ENCODE data around the gene HIPK2.

Gene HIPK2

GRCh38 chr7:139664434-139664833, 113.4 kb downstream of the HIPK2 start:
- Histone ChIP-seq H3K27ac (ENCODE audit: low read length) (no peak overlapping the region), H3K27me3 (ENCODE audit: insufficient read depth, low read length, poor library complexity) (no peaks in the 10 kb centered on the region), H3K9me3 (ENCODE audit: insufficient read depth, low read length, severe bottlenecking) (no peaks in the 10 kb centered on the region), H3K4me2 (ENCODE audit: insufficient read depth, low read length) (no peak overlapping the region), H3K9ac (ENCODE audit: low read depth, low read length) (no peak overlapping the region), H3K4me1 (ENCODE audit: insufficient read depth, low read length) (no peaks in the 10 kb centered on the region), H3K36me3 (ENCODE audit: insufficient read depth, low read length) (no peaks in the 10 kb centered on the region), H3K79me2 (ENCODE audit: insufficient read depth, low read length) (no peaks in the 10 kb centered on the region), H2AFZ (ENCODE audit: low read depth, low read length) (no peak overlapping the region), H4K20me1 (ENCODE audit: insufficient read depth, low read length) (no peaks in the 10 kb centered on the region), H3K4me3 (ENCODE audit: low read depth in 1 of 2, low read length in 2 of 2) (no peak overlapping the region)
- ATAC-seq (ENCODE audit: insufficient read depth, low read depth) (no peak), DNase-seq (no peak)
- no peak for TF ChIP-seq CTCF (IDR thresholded peaks at IDR 0.05; ENCODE audit: borderline replicate concordance, extremely low read depth, low read length, poor library complexity, severe bottlenecking)
- no peak for TF ChIP-seq EZH2 (IDR thresholded peaks at IDR 0.05; ENCODE audit: borderline replicate concordance, low read depth, low read length, severe bottlenecking)

- ATAC-seq (ENCODE audit: insufficient read depth, low read depth) (no peak), DNase-seq (no peak)
- Histone ChIP-seq H3K9me3 (ENCODE audit: insufficient read depth, low read length, severe bottlenecking) (no peaks in the 10 kb centered on the region), H2AFZ (ENCODE audit: low read depth, low read length) (no peak overlapping the region), H3K27me3 (ENCODE audit: insufficient read depth, low read length, poor library complexity) (no peaks in the 10 kb centered on the region), H3K79me2 (ENCODE audit: insufficient read depth, low read length) (no peaks in the 10 kb centered on the region), H3K4me1 (ENCODE audit: insufficient read depth, low read length) (no peaks in the 10 kb centered on the region), H4K20me1 (ENCODE audit: insufficient read depth, low read length) (no peaks in the 10 kb centered on the region), H3K9ac (ENCODE audit: low read depth, low read length) (no peak overlapping the region), H3K27ac (ENCODE audit: low read length) (no peak overlapping the region), H3K36me3 (ENCODE audit: insufficient read depth, low read length) (no peaks in the 10 kb centered on the region), H3K4me3 (ENCODE audit: low read depth in 1 of 2, low read length in 2 of 2) (no peak overlapping the region), H3K4me2 (ENCODE audit: insufficient read depth, low read length) (no peak overlapping the region)
- TF ChIP-seq EZH2 (IDR thresholded peaks at IDR 0.05; ENCODE audit: borderline replicate concordance, low read depth, low read length, severe bottlenecking) (no peak), CTCF (IDR thresholded peaks at IDR 0.05; ENCODE audit: borderline replicate concordance, extremely low read depth, low read length, poor library complexity, severe bottlenecking) (no peak)
Measured at GRCh38 chr7:139663608-139664177, 114.1 kb downstream of the HIPK2 start.

- no peaks in the 10 kb centered on the region for H3K79me2 ChIP-seq (ENCODE audit: insufficient read depth, low read length)
- DNase-seq (no peak), ATAC-seq (ENCODE audit: insufficient read depth, low read depth) (no peak)
- no peaks in the 10 kb centered on the region for H3K9me3 ChIP-seq (ENCODE audit: insufficient read depth, low read length, severe bottlenecking)
- H3K9ac ChIP-seq (ENCODE audit: low read depth, low read length) = no peak overlapping the region
- H3K4me1 ChIP-seq (ENCODE audit: insufficient read depth, low read length) = no peaks in the 10 kb centered on the region
- H4K20me1 ChIP-seq (ENCODE audit: insufficient read depth, low read length) = no peaks in the 10 kb centered on the region
- no peak overlapping the region for H3K27ac ChIP-seq (ENCODE audit: low read length)
- TF ChIP-seq CTCF (IDR thresholded peaks at IDR 0.05; ENCODE audit: borderline replicate concordance, extremely low read depth, low read length, poor library complexity, severe bottlenecking) = no peak
- TF ChIP-seq EZH2 (IDR thresholded peaks at IDR 0.05; ENCODE audit: borderline replicate concordance, low read depth, low read length, severe bottlenecking) = no peak
- H3K27me3 ChIP-seq (ENCODE audit: insufficient read depth, low read length, poor library complexity) = no peaks in the 10 kb centered on the region
- H3K4me3 ChIP-seq (ENCODE audit: low read depth in 1 of 2, low read length in 2 of 2) = no peak overlapping the region
- H3K36me3 ChIP-seq (ENCODE audit: insufficient read depth, low read length) = no peaks in the 10 kb centered on the region
- H3K4me2 ChIP-seq (ENCODE audit: insufficient read depth, low read length) = no peak overlapping the region
- no peak overlapping the region for H2AFZ ChIP-seq (ENCODE audit: low read depth, low read length)
Measured at GRCh38 chr7:139661903-139662302, 115.9 kb downstream of the HIPK2 start.

- H2AFZ ChIP-seq (ENCODE audit: low read depth, low read length) = no peak overlapping the region
- ATAC-seq (ENCODE audit: insufficient read depth, low read depth) = no peak
- no peak for TF ChIP-seq EZH2 (IDR thresholded peaks at IDR 0.05; ENCODE audit: borderline replicate concordance, low read depth, low read length, severe bottlenecking)
- no peak for TF ChIP-seq CTCF (IDR thresholded peaks at IDR 0.05; ENCODE audit: borderline replicate concordance, extremely low read depth, low read length, poor library complexity, severe bottlenecking)
- no peaks in the 10 kb centered on the region for H4K20me1 ChIP-seq (ENCODE audit: insufficient read depth, low read length)
- H3K4me3 ChIP-seq (ENCODE audit: low read depth in 1 of 2, low read length in 2 of 2) = no peak overlapping the region
- H3K27me3 ChIP-seq (ENCODE audit: insufficient read depth, low read length, poor library complexity) = no peaks in the 10 kb centered on the region
- no peaks in the 10 kb centered on the region for H3K36me3 ChIP-seq (ENCODE audit: insufficient read depth, low read length)
- H3K4me2 ChIP-seq (ENCODE audit: insufficient read depth, low read length) = no peak overlapping the region
- no peak overlapping the region for H3K9ac ChIP-seq (ENCODE audit: low read depth, low read length)
- H3K9me3 ChIP-seq (ENCODE audit: insufficient read depth, low read length, severe bottlenecking) = no peaks in the 10 kb centered on the region
- no peak overlapping the region for H3K27ac ChIP-seq (ENCODE audit: low read length)
- no peak for DNase-seq
- H3K79me2 ChIP-seq (ENCODE audit: insufficient read depth, low read length) = no peaks in the 10 kb centered on the region
- no peaks in the 10 kb centered on the region for H3K4me1 ChIP-seq (ENCODE audit: insufficient read depth, low read length)
Measured at GRCh38 chr7:139661043-139661440, 116.8 kb downstream of the HIPK2 start.

Data from DND-41 (cell line).